GM11168 (cell line): Measurements from ENCODE around the gene GOLPH3.
"Not testable (repeated sequence)": the region's sequence is repeated elsewhere in the genome, so short reads cannot be mapped to it uniquely, and the experiment has no call there.

Experiments
- in situ Hi-C: fragments of 300-500 bp; cut with MboI; formaldehyde crosslinking; loops from one replicate; pipeline ENCODE4 v1.12.0; 2022; ENCODE audit warnings: low sequenced_read_pairs; ENCODE audit not compliant: unreplicated experiment

The GOLPH3 gene

GRCh38 chr5:32082701-32083100 lies 91.4 kb downstream of the GOLPH3 start:
- in situ Hi-C loops = no loop called here

GRCh38 chr5:32080565-32080964 lies 93.6 kb downstream of the GOLPH3 start:
- in situ Hi-C loops = not testable (repeated sequence)

- in situ Hi-C loops = loop anchor here (10.0 kb wide), 1 partner anchor 264 kb away; no protein-coding TSS in a partner anchor
Observed at GRCh38 chr5:32078855-32079254, 95.3 kb downstream of the GOLPH3 start.

- in situ Hi-C loops = loop anchor here (10.0 kb wide), 1 partner anchor 262 kb away; no protein-coding TSS in a partner anchor
Observed at GRCh38 chr5:32076699-32077695, 97.1 kb downstream of the GOLPH3 start.
